NCI-H446 treated with DMSO at 0.1 percent for 48 hours (cell line): ENCODE data around the gene PSD.

Experiments used
- DNase-seq: peaks from one replicate; lab custom pipeline; 2025; lab: John Stamatoyannopoulos, UW

PSD gene

DNA sequence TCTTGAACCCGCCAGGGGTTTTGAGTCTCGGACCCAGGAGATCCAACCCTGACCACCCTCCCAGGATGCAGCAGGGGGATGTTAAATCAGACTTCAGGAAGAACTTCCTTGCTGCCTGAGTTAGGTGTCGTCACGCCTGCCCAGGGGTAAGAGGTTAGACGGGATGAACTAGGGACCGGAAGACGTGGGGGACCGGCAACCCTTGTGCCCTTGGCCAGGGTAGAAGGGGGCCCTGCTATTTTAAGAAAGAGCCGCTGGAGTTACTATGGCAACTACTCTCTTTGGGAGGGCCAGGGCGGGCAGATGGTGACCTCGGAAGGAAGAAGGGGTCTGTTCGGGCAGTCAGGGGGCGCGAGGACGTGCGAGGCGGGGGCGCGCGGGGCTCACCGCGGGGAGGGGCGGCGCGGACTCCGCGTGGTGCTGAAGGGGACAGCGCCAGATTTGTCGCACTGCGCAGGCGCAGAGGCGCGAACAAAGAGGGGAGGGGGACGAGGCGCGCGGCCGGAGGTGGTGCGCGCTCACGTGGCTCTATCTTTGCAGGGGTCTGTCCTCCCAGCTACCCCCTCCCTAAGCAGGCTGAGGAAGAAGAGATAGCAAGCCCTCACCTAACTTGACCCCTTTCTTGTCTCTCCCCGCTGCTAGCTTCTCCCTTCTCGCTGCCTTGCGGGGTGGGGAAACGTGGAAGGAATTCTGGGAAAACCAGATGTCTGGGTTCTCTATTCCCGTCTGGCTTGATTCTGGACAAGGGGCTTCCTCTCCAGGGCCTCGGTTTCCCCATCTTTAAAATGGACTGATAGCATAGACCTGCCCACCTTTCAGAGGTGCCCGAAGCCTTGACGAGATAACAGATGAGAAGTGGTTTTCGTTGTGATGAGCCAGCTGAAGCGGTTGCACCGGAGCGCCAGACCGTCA lies 940 bp upstream of the PSD start:
- DNase-seq = peak; percentile 46

DNA sequence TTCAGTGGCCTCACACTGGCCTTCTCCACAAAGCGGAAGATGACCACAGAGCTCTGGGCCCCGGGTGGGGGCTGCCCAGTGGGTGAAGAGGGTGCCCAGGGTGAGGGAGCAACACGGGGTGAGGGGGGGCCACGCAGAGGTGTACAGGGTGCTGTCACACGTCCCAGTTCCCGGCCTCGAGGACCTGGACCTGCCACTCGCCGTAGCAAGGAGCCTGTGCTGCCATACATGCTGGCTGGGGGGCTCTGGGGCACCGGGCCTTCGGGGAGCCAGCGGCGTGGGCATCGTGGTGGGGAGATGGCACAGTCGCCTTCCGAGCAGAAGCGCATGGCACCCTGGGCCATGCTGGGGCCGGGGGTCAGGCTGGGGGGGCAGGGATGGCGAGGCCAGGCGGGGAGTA lies 1.9 kb downstream of the PSD start:
- no peak for DNase-seq

DNA sequence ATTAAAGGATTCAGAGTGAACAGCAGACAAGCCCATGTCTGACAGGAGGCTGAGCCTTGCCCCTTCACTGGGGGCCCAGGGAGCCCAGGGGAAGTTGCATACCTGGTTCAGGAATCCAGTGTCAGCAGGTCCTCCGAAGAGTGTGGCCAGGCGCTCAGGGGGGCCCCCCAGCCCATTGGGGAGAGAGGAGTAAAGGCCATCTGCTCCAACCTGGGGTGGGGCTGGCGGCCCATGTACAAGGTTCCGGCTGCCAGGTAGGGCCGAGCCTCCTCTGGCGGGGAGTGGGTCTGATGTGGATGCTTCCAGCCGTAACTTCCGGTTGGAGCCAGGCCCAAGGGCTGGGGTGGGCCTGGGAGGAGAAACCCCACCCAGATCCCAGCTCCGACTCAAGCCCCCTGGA lies 2.3 kb downstream of the PSD start:
- DNase-seq = no peak

DNA sequence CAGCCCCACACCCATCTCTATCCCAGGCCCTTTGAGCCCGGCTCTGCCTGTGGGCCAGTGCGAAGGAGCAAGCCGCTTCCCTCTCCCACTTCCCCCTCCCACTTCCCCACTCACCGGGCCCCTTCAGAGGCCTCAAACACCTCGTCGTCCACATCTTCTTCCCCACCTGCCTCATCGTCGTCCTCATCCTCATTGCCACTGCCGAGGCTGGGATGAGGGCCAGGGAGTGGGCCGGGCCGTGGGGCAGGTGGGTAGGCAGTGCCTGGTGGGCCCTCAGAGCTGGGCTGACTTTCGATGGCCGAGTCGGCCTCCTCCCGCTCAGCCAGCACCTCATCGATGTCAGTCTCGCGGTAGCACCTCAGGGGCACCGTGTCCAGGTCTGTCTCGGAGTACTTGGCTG lies 3.8 kb downstream of the PSD start:
- no peak for DNase-seq

DNA sequence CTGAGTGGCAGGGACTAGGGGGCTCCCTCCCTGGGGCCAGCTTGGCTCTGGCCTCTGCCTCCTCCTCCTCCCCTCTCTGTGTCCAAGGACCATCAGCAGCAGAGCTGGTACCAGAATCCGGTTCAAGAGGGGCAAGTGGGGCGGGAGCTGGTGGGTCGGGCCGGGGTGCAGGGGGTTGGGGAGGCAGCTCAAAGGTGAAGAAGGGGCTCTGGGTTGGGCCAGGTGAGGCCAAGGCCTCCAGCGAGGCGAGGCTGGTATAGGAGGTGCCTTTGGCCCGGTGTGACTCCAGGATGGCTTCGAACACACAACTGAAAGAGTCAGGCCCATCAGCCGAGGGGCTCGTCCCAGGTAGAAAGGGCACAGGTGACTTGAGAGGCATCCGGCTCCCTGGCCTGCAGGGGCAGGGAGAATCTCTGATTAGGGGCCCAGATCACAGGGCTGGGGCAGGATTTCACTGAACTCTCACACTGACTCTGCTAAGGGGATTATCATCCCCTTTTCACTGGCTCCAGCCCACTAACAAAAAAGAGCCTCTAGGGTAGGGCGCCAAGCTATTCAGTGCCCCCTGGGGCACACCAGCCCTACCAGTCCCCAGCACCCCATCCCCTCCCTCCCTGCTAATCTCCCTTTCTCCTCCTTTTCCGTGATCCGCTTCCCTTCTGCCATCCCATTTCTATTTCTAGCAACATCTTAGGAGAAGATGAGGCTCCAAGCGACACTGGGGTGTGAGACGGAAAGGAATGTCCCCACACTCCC lies 4.6 kb downstream of the PSD start:
- no peak for DNase-seq

DNA sequence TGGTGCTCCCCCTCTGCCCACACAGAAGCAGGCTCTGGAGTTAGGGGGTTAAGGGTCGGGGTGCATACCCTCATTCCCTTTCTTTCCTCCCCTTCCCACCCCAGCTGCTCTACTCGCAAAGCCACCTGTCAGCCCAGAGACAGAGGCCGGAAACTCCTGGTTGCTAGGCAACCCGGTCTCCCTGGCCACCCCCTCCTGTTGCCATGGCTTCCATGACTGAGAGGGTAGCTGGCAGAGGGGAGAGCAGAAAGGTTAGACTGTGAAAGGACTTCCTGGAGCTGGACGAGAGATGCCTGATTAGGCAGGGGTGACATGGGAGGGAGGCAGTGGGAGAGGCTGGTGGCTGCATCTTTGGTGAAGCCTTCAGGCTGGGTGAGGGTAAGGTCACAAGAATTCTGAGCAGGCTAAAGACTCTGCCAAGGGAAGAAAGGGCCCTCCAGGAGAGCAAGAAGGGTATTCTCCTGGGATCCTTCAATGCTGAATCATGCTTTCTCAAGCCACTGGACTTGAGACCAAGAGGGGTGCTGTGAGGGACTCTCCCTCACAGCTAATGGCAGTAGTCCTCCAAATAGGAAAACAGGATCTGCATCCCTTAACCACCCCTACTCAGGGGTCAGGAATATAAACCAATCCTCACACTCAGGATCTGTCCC lies 5.4 kb downstream of the PSD start:
- no peak for DNase-seq

DNA sequence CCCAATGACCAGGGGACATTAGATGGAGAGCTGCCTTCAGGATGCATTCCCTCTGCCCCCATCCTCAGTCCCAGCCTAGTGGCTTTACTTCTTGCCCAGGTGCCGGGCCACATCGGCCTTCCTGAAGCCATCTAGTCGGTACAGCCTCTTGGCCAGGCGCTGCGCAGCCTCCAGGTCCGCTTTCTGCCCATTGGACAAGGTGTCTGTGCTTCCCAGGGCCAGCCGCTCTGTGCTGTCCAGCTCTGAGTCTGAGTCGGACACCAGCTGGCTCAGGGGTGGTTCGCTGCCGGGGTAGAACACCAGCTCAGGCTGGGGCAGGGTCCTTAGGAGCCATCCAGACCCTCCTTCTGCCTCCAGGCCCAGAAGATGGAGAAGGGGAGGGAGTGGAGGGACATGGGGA lies 6.3 kb downstream of the PSD start:
- DNase-seq = no peak

DNA sequence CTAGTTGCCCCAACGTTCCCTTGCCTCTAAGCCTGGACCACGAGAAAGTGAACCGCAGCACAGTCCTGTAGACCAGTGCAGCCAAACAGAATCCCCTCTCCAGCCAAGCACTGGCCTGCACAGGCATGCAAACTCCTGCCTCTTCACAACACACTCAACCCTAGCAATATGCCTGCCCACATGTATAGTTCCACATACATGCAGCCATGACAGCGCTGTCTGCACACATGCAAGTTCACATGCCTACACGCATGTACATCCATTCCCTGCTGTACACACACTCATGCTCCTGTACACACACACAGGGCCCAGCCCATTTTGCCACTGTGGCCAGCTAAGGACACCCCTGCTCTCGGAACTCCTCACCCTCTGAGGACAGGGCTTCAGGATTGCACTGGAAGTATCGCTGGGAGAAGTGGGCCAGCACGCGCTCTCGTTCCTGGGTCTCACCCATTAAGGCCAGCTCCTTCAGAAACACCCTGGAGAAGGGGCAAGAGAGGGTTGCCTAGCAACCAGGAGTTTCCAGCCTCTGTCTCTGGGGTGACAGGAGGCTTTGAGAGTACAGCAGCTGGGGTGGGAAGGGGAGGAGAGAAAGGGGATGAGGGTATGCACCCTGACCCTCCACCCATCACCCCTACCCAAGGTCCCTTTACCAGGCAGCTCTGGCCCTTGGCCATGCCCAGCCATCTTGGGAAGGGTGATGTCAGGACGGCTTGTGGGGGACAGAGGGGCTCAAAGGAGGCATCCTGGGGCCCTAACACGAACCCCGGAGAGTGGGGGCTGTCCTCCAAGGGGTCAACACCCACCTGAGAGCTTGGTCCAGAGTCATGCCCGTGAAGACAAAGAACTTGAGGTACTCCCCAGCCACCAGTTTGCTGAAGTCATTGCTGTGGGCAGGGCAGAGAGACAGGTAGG lies 7.0 kb downstream of the PSD start:
- DNase-seq = no peak

DNA sequence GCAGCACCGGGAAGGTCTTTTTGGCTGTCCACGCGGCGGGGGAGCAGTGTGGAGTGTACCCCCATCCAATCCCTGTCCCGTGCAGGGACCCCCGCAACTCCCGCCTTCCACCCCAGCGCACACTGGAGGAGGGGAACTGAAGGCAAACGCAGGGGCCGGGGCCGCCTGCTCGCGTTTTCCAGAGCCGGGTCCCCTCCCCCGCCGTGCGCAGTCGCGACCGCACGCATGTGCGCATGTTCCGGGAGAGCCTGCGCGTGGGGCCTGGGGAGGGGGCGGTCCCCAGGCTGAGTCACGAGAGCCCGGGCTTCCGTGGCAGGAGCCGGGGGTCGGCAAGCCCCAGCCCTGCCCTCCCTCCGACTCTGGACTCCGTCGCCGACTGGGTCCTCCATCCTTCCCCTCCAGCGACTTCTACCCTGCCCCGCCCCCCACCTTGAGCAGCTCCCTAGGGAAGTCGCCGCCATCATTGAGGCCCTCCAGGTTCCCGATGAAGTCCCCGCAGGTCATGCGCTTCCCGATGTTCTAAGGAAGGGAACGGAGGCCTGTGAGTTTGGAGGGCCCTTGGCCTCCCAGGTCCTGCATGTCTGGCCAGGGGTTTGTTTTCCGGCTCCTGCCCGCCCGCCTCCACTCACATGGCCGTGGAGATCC lies 8.0 kb downstream of the PSD start:
- DNase-seq = no peak

DNA sequence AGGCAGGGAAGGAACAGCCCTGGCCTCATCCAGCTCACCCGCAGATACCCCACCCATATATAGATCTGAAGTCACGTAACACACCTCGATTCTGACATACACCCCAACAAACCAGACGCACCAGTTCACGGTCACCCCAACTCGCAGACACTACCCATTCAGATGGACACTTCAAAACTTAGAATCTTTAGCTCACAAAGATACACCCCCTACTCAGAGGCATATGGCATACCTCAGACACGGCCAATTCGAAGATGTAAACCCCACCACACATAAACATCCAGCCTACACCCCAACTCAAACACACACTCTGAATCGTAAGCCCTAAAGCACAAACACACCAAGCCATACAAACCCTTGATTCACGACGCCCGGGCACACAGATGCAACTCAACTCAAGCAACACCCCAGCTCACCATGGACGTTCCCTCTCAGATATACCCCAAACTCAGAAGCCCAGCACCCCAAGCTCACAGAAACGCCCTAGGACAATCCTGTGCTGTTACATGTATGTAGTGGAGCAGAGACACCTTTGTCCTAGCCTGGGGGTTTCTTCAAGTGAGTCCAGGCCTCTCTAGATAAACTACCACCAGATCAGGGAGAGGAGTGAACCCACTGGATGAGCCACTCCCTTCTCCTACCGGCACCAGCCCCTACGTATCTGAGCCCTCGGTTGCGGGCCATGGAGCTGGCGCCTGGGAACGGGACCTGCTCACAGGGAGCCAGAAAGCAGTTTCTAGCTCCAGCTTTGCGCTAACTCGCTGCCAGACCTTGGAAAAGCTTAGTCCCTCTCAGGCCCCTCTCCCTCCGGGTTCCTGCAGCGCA lies 8.8 kb downstream of the PSD start:
- DNase-seq = no peak

DNA sequence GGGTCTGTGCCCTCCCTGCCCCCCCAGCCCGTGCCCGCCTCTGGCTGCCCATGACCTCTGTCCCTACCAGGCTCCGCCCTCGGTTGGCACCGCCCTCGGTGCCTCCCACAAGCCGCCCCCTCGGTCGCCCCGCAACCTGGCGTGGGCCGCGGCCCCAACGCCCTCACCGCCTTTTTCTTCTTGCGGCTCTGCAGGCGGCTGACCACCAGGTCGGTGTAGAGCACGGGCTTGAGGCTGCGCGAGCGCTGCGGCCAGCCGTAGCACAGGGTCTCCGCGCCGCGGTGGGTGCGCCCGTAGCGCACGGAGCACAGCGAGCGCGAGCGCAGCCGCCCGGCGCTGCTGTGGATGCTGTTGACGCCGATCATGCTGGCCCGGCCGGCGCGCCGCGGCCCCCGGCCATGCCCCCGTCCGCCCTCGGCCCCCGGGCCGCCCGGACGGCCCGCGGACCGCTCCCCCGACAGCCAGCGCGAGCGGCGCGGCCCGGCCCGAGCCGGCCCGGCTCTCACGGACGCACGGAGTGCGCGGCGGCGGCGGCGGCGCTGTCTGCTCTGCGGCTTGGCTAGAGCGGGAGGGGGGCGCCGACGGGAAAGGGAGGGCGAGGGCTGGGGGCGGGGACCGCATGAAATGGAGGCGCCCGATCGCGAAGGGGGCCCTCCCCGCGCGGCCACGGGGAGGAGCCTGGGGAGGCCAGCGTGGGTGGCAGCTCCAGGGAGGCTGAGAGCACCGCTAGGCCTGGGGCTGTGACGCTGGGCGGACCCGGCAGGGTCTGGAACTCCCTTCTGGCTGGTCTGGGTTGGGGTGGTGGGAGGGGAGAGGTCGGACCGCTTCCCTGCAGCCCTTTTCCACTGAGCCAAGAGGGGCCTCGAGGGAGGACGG lies 9.6 kb downstream of the PSD start:
- DNase-seq = no peak

DNA sequence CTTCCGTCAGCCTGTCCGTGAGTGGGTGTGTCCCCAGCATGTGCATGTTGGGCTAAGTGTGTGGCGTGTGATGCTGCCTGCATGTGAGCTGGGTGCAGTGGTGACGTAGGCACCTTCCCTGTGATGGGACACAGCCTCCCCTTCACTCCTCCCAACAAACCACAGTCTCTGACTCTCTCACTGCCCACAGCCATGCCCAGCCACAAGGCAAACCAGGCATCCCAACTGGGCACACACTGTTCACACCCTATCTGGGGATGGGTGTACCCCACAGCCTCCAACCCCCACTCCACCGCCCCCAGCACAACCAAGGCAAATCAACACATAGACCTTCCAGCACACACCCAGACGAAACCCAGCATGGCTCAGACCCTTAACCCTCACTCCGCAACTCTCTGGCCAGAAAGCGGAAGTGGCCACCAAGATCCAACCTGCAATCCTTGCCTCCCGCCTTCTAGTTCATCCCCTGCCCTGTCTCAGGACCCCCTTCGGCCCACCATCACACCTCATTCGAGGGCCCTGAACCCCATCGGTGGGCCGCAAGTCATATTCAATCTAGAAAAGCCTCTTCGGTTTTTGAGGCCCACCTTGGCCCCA lies 10.4 kb downstream of the PSD start:
- no peak for DNase-seq

DNA sequence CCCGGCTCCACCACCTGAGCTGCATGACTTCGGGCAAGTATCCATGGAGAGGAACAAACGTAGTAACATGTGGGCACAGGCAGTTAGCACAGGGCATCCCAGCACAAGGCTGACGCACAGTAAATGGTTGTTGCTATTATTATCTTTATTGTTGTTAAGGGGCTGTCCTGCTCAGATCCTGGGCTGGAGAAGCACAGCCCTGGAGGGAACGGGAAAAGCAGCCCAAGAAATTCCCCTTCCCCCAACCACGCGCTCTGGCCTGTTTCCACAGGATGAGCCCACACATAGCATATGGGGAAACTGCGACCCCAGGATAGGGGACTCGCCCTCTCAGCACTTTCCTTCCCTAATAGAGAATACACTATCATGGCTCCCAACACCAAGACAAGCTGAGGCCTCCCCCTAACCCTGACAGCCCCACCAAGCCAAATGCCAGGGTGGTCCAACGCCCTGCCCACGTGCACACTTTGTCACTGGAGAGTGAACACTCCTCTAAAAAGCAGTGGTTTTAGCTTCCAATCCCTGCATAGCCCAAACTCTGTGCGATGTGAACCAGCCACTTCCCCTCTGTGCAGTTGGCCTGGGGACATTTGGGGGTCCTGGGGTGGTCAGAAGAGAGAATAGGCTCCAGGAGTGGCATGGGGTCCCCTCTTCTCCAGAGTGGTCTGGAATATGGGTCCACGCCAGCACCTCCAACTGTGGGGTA lies 11.0 kb downstream of the PSD start:
- DNase-seq = no peak

DNA sequence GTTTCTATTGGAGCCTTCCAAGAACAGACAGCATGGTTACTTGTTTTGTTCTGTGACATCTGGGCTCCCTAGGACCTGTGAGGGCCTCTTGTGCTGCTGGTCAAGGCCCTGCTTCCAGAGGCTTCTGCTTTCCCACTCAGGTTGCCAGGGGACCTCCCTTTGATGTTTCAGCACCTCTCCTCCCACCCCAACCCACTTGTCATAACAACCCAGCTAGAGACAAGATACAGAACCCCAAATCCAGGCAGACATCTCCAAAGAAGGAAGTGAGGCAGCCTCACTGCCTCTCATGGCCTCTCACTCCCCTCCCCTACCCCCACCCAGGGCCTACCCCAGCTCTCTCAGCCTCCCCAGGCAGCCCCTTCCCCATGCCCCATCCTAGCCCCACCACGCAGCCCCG lies 11.8 kb downstream of the PSD start:
- DNase-seq = no peak

DNA sequence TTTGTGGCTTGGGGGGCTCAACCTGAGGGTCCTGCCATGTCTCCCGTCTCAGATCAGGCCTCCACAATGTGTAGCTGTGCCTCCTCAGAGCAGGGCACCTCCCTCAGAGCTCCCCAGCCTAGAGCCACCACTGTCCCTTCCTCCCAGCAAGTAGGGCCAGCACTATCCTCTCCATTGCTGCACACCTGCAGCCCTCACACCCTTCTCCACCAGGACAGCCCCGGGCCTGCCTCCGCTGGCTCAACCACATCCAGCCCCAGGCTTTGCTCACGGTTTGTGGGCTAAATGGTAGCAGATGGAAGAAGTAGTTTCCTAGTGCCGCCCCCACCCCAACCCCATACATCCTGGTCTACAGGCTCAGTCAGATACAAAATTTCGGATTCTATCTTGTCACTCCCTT lies 13.0 kb downstream of the PSD start:
- no peak for DNase-seq

DNA sequence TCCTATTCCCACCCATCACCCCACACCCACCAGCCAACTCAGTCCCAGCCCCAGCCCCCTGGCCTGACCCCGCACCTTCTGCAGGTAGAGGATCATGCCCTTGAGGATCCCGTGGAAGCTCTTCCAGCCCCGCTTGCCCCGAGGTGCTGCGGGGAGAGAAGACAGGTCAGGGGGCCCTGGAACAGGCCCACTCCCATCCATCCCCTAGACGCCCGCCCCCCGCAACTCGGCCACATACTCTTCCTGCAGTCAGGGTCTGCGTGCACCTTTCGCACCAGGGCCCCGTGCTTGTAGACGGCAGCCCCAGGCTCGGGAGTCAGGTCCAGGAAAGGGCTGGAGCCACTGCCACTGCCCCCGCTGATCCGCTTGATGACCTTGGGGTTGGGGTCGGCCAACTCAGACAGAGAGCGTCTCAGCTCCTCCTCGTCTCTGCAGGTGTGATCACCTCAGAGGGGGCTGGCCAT lies 13.4 kb downstream of the PSD start:
- DNase-seq = no peak

DNA sequence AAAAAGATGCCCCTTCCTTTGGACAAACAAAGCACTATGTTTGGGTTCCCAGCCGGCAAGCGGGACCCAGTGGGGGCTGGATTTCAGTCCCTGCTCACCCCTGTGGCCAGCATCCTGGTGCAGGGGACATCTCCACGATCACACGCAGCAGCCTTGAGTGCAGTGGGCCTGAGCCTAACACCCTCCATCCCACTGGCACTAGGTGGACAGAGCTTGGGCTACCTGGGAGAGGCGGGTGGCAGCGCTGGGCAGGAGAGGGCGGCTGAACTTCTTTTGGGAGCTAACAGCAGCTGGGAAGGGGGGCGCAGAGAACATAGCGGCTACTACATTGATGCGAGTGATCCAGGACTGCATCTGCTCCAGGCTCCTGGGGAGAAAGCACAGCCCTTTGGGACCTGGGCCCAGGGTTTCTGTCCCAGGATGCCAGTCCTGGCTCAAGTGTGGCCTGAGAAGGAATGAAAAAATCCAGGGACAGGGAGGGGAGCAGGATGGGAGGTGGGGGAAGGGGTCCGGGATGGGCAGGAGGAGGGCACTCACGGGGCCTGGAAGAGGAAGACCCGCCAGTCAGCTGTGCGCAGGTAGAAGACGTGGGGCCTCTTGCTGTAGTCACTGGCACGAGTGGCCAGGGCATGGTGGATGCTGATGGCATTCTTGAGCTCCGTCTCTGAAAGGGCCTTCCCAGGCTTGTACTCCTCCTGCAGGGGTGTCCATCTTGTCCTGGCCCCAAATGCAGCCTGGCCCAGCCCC lies 14.1 kb downstream of the PSD start:
- DNase-seq = no peak

DNA sequence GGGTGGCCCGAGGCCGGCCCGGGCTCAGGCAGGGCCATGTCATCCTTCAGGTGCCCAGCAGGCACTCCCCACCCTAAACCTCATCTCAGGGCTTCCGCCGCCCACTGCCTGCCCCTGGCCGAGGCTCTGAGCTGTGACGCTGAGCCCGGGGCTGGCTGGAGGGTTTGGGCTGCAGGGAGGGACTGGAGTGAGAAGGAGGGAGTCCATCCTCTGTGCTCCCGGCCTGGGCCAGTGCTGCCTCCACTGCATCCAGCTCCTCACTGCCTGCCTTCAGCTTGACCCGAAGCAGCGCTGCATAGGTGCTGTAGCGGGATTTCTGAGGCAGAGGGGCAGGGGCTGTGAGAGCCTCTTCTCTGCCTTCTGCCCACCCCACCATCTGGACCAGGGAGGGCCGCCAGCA lies 15.5 kb downstream of the PSD start:
- no peak for DNase-seq
